Ovary (tissue), 9 donors: ENCODE results near the gene MRC1. TPM values are rescaled to one million over a fixed set of nuclear protein-coding genes. Genes with fewer than 3 reads are reported as not detected.

Source experiments
- DNase-seq, 5 donors: peaks; one replicate each; pipeline ENCODE4 v3.0.0-alpha.2; 2019 to 2020
- H3K27ac ChIP-seq, 2 donors: fragments of 200-600 bp; one replicate each; pipeline versions ENCODE4 v1.5.1 to v1.8.0; 2019 to 2022
- H3K27me3 ChIP-seq: fragments of 200-600 bp; one replicate; pipeline ENCODE4 v1.8.0; 2022
- H3K36me3 ChIP-seq: fragments of 200-600 bp; sonication (generic); one replicate; pipeline ENCODE4 v1.5.1; 2019
- H3K4me1 ChIP-seq: one replicate; pipeline ENCODE4 v1.8.1; 2013; ENCODE audit warnings: mild to moderate bottlenecking, moderate library complexity; ENCODE audit not compliant: insufficient read depth
- H3K4me3 ChIP-seq: fragments of 200-600 bp; sonication (generic); one replicate; pipeline ENCODE4 v1.5.1; 2017
- H3K9me3 ChIP-seq, 2 donors: fragments of 200-600 bp in 1 of 2; sonication (generic) in 1 of 2; one replicate each; pipeline versions ENCODE4 v1.5.1 to v1.8.1; 2013 to 2019; ENCODE audit warnings: mild to moderate bottlenecking in 1 of 2, moderate library complexity in 1 of 2
- CTCF ChIP-seq, 3 donors: fragments of 450-650 bp in 2 of 3; fragments of 200-600 bp in 1 of 3; IDR thresholded peaks; one replicate each; pipeline versions ENCODE4 v1.5.1 to v1.8.0; 2016 to 2022; ENCODE audit warnings: antibody characterized with exemption in 3 of 3, mild to moderate bottlenecking in 1 of 3
- EP300 ChIP-seq: sonication (generic); formaldehyde crosslinking; IDR thresholded peaks from one replicate; pipeline ENCODE4 v1.6.1; 2017; ENCODE audit warnings: antibody characterized with exemption
- POLR2A ChIP-seq: fragments of 450-650 bp; IDR thresholded peaks from one replicate; pipeline ENCODE4 v1.6.1; 2017; ENCODE audit warnings: antibody characterized with exemption, mild to moderate bottlenecking, moderate library complexity
- WGBS, 3 donors: extraction: QIAGEN DNeasy Blood & Tissue Kit in 1 of 3; methylation state at CpG; one replicate each; pipeline versions ENCODE4 v1.1.5 to v1.1.7; 2013 to 2017; 5-methylcytosine and 5-hydroxymethylcytosine counted together
- intact Hi-C, 4 donors: fragments of 100-400 bp; cut with DNase I; formaldehyde crosslinking; loops; one replicate each; pipeline versions ENCODE4 v1.11.0 to v1.15.1; 2022 to 2023
- polyA plus RNA-seq, 2 donors: library from polyadenylated mRNA; stranded (reverse); fragments of 200-250 nt in 1 of 2; fragments of 350-450 nt in 1 of 2; fragmentation: Illumina TruSeq in 1 of 2; extraction: RNeasy Lipid Tissue Mini Kit (QIAGEN cat#74804) in 1 of 2; gene quantifications; one replicate each; pipeline ENCODE4 v1.2.3, GENCODE V29; 2013 to 2014
- total RNA-seq, 7 donors: library from RNA; depleted of rRNA in 2 of 7; stranded (reverse); fragments of >200 nt in 2 of 7; fragmentation: NEBNext Ultra II Directional in 3 of 7; extraction: Animal tissue kit (Norgen Biotek cat#: 25700) in 3 of 7; gene quantifications; one replicate each; pipeline versions ENCODE4 v1.1.0 to v1.2.4, GENCODE V29; 2016 to 2023
- donor health status: DM: no; HTN: no; CAD: no; lungs with moderate emphysema.
- donor health status: DM: no; HTN: no; CAD: no.
- donor health status: Bipolar disorder and iron deficiency.
- donor health status: DM: yes; HTN: yes; CAD: no.
- donor health status: DM: no; HTN: no; CAD: no.
- donor health status: DM: yes; HTN: yes; CAD: no.

Gene MRC1
- total and polyA plus RNA-seq, 9 donors = 6.6 to 39.9 (median 13.3) TPM

- peaks cover 2% of the 10 kb centered on the region for H3K4me1 ChIP-seq
- no peaks in the 10 kb centered on the region for H3K36me3 ChIP-seq
- no peak overlapping the region for H3K4me3 ChIP-seq
- no peaks in the 10 kb centered on the region for H3K9me3 ChIP-seq
- H3K27me3 ChIP-seq = no peaks in the 10 kb centered on the region
- TF ChIP-seq EP300 = no peak
- 43 to 50% (median 47%) methylated on average over 5 of the region's 5 CpGs for WGBS, 3 donors
- intact Hi-C loops = loop anchor here in 2 of 4 donors (10.0 kb wide), 1 partner anchor 301 kb away; no protein-coding TSS in a partner anchor
- DNase-seq = no peak
- no peak overlapping the region for H3K27ac ChIP-seq
Observed at GRCh38 chr10:17913604-17914003, 104.5 kb downstream of the MRC1 start.

GRCh38 chr10:17914169-17915045, 105.3 kb downstream of the MRC1 start:
- WGBS, 3 donors = 85 to 95% (median 87%) methylated on average over 5 of the region's 5 CpGs
- TF ChIP-seq CTCF (IDR thresholded peaks at IDR 0.05) = no peak
- TF ChIP-seq POLR2A = no peak
- no peak for TF ChIP-seq EP300
- Histone ChIP-seq H3K4me1 (peaks cover 2% of the 10 kb centered on the region), H3K27ac (no peak overlapping the region), H3K27me3 (no peaks in the 10 kb centered on the region), H3K9me3 (no peaks in the 10 kb centered on the region), H3K4me3 (no peak overlapping the region), H3K36me3 (no peaks in the 10 kb centered on the region)
- intact Hi-C loops = loop anchor here in 2 of 4 donors (10.0 kb wide), 1 partner anchor 300 kb away; no protein-coding TSS in a partner anchor
- DNase-seq = no peak

- no peaks in the 10 kb centered on the region for H3K27me3 ChIP-seq
- intact Hi-C loops = loop anchor here in 2 of 4 donors (10.0 kb wide), 1 partner anchor 300 kb away; no protein-coding TSS in a partner anchor
- no peak overlapping the region for H3K4me3 ChIP-seq
- no peaks in the 10 kb centered on the region for H3K36me3 ChIP-seq
- H3K4me1 ChIP-seq = peaks cover 2% of the 10 kb centered on the region
- TF ChIP-seq CTCF (IDR thresholded peaks at IDR 0.05) = no peak
- no peak for TF ChIP-seq EP300
- no peak for TF ChIP-seq POLR2A
- no peaks in the 10 kb centered on the region for H3K9me3 ChIP-seq
- no peak for DNase-seq
- 60 to 66% (median 60%) methylated on average over 4 of the region's 4 CpGs for WGBS, 3 donors
- no peak overlapping the region for H3K27ac ChIP-seq
Observed at GRCh38 chr10:17915181-17915580, 106.0 kb downstream of the MRC1 start.

- 75 to 78% (median 76%) methylated on average over 12 of the region's 12 CpGs for WGBS, 3 donors
- no peak for DNase-seq
- no peaks in the 10 kb centered on the region for H3K36me3 ChIP-seq
- H3K27ac ChIP-seq = no peak overlapping the region
- H3K4me3 ChIP-seq = no peak overlapping the region
- no peaks in the 10 kb centered on the region for H3K9me3 ChIP-seq
- TF ChIP-seq EP300 (no peak), CTCF (IDR thresholded peaks at IDR 0.05) (no peak), POLR2A (no peak)
- H3K27me3 ChIP-seq = no peaks in the 10 kb centered on the region
- peaks cover under 1% of the 10 kb centered on the region for H3K4me1 ChIP-seq
- intact Hi-C loops = loop anchor here in 2 of 4 donors (10.0 kb wide), 1 partner anchor 296 kb away; no protein-coding TSS in a partner anchor
Observed at GRCh38 chr10:17918187-17918903, 109.2 kb downstream of the MRC1 start.
